Measurements from ENCODE around the gene TMEM266.

The TMEM266 gene

DNA sequence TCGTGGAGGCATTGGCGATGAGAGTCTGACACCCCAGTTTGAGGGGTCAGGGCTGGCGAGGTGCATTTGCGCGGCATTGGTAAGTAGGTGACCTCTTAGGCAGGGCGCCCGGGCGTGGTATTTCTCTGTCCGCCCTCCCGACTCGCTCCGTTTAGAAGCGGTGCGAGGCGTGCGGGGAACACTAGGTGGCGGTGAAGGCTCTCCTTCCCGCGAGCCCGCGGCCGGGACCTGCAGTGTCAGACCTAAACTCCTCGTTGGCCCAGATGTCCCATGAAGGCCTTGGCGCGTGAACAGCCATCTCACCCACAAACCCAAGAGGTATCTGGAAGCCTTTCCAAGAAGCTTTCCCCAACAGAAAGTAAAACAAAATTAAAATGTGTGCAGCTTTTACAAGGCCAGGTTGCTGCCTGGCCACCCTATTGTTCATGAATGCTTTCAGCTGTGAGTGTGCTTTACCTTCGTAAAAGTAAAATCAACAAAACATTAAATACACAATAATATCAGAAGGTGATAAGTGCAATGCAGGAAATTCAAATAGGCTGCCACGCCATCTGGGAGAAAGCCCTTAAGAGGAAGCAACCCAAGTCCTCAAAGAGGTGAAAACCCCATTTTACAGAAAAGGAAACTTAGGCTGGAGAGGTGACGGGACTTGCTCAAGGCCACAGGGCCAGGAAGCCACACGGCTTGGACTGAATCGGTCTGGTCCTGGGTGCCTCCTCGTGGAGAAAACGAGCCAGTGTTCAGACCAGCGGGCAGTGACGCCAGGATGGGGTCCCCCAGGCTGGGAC, 131.2 kb downstream of the TMEM266 start:
- TF ChIP-seq ZFX (IDR thresholded peaks at IDR 0.05; ENCODE audit: borderline replicate concordance) = no peak
- TF ChIP-seq, protein P1, sequence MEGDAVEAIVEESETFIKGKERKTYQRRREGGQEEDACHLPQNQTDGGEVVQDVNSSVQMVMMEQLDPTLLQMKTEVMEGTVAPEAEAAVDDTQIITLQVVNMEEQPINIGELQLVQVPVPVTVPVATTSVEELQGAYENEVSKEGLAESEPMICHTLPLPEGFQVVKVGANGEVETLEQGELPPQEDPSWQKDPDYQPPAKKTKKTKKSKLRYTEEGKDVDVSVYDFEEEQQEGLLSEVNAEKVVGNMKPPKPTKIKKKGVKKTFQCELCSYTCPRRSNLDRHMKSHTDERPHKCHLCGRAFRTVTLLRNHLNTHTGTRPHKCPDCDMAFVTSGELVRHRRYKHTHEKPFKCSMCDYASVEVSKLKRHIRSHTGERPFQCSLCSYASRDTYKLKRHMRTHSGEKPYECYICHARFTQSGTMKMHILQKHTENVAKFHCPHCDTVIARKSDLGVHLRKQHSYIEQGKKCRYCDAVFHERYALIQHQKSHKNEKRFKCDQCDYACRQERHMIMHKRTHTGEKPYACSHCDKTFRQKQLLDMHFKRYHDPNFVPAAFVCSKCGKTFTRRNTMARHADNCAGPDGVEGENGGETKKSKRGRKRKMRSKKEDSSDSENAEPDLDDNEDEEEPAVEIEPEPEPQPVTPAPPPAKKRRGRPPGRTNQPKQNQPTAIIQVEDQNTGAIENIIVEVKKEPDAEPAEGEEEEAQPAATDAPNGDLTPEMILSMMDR (IDR thresholded peaks at IDR 0.05) = peak; percentile 94
- H3K27ac ChIP-seq = no peak overlapping the region

DNA sequence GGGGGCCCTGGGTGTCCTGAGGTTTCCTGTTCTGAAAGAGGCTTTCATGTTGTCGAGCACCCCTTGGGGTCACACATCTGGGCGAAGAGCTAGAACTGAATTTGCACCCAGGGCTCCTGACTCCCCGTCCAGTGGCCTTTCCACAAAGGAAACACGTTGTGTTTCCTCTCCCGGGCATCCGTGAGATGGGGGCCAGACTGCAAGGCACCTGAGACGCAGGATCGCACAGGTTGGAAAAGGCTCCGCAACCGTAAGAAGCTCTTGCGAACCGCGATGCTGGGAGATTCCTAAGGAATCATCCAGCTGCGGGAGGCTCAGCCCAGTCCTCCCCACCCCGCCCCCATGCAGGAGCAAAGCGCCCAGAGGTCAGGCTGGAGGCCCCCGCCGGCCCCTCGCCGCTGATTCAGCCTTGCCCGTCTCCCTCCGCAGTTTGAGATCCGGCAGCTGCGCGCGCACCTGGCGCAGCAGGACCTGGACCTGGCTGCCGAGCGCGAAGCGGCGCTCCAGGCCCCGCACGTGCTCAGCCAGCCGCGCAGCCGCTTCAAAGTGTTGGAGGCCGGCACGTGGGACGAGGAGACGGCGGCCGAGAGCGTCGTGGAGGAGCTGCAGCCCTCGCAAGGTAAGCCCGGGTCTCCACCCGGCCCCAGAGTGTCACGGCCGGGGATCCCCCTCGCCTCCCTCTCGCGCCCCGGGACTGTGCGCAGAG, 131.9 kb downstream of the TMEM266 start:
- H3K27ac ChIP-seq = no peak overlapping the region
- no peak for TF ChIP-seq ZFX (IDR thresholded peaks at IDR 0.05; ENCODE audit: borderline replicate concordance)
- TF ChIP-seq, protein P1 (IDR thresholded peaks at IDR 0.05) = no peak

DNA sequence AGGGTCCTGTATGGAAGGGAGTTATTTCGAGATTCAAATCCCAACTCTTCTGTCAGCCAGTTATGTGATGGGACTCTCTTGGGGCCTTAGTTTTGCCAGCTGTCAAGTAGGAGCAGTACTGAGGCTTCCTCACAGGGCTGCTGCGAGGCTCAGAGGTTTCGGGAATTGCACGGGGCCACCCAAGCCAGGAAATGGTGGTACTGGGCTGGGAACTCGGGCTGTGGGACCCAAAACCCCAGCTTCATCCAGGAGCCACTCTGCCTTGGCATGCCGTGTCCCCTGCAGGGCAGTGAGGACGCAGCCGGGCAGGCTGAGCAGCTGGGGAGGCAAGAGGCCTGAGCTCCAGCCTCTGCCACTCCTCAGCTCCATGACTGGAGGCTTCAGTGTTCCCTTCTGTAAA, 132.9 kb downstream of the TMEM266 start:
- no peak for TF ChIP-seq ZFX (IDR thresholded peaks at IDR 0.05; ENCODE audit: borderline replicate concordance)
- TF ChIP-seq, protein P1 (IDR thresholded peaks at IDR 0.05) = no peak
- no peak overlapping the region for H3K27ac ChIP-seq

DNA sequence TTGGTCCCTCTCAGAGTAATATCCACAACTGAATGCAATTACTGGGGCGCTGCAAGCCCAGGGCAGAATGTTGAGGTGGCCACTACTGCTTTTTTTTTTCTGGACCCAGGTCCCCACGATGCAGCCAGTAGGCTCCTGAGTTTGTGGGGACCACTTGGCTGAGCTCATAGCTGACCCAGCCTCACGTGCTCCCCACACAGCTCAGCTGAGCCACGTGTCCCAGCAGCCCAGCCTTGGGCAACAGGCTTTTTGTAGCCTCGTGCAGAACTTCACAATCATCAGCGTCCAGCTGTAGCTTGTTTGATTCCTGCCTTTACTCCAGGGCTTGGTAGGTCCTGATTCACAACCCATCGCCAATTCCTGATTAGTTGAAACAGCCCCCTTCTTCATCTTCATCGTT, 134.1 kb downstream of the TMEM266 start:
- H3K27ac ChIP-seq = no peak overlapping the region
- TF ChIP-seq, protein P1 (IDR thresholded peaks at IDR 0.05) = no peak
- TF ChIP-seq ZFX (IDR thresholded peaks at IDR 0.05; ENCODE audit: borderline replicate concordance) = no peak

DNA sequence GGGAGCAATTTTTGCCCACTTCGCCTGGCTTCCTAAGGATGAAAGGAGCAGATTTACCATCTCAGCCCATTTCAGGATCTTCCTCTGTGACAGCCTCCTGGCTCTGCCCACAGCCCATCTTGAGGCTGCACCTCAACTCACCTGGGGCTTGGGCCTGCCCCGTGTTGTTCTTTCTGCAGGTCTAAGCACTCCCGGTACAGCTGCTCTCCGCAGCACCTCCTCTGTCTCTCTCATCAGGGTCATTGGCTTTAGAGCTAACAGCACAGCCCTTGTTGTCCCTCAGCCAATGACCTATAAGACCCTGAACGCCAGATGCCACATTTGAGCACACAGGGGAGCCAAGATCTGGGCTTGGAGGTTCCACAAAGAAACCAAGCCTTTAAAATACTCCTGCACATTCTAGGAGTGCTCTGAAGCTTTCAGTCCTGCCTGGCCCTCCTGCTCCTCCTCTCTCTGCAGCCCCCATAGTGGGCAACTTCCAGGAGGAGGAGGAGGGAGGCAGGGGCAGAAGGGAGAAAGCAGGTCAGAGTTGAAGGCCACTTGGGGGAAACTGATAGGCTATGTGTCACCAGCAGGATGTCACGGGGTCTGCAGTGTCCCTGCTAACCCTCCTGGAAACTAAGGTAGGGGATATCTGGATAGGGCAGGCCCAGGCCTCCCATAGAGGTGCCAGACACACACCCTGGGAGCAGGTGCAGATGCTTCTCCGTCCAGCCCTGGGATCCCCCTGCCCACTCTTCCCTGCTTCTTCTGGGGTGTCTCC, 135.9 kb downstream of the TMEM266 start:
- TF ChIP-seq, protein P1 (IDR thresholded peaks at IDR 0.05) = no peak
- TF ChIP-seq ZFX (IDR thresholded peaks at IDR 0.05; ENCODE audit: borderline replicate concordance) = no peak
- no peak overlapping the region for H3K27ac ChIP-seq

DNA sequence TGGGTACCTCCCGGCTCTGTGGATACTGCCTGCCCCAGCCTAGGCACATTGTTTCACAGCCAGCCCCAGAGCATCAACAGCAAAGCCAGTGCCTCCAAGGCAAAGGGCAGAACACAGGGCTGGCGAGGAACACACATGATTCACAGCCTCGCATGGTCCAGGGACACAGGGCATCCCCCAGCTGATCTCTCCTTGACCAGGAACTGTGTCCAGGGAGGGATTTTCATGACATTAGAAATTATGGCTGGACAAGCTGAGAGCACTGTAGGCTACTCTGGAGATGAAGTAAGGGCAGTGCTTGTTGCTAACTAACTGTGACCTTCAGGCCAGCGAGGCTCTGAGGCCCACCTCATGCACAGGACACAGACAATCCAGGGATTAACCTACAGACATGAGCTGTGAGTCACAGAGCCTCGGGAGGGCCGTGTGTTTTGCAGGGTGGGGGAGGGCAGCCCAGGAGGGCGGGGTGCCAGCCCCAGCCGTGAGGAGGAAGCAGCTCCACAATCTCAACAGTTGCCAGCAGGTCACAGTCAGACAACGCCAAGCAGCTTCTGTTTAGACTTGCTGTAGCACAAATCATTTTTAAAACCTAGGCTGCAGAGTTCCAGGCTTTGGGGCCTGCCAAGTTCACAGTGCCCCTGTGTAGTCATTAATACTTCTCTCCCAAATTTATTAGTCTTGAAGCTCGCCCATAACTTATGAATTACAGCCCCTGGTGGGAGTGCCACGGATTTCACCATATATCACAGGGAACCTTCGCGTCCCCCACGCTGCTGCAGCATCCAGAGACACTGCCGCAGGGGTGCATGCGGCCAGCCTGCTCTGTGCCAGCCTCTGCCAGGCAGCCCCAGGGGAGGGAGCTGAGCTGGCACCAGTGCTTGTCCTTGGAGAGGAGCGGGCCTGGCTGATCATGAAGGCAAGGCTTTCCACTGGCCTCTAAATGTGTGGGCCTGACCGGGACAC, 136.8 kb downstream of the TMEM266 start:
- TF ChIP-seq ZFX (IDR thresholded peaks at IDR 0.05; ENCODE audit: borderline replicate concordance) = no peak
- TF ChIP-seq, protein P1 (IDR thresholded peaks at IDR 0.05) = no peak
- no peak overlapping the region for H3K27ac ChIP-seq

Data from 22Rv1 (cell line).